GM21619 (cell line): ENCODE results near the gene APLNR.

Source experiments
- ATAC-seq: cut with Tn5 transposase; IDR thresholded peaks from one replicate; pipeline ENCODE4 v1.9.1; 2021; ENCODE audit not compliant: unreplicated experiment

Gene APLNR

GRCh38 chr11:57251491-57252104 lies 14.5 kb upstream of the APLNR start:
- no peak for ATAC-seq

- ATAC-seq = no peak
Observed at GRCh38 chr11:57251037-57251436, 14.0 kb upstream of the APLNR start.

- ATAC-seq = peak; percentile 61
Observed at GRCh38 chr11:57249384-57250319, 12.6 kb upstream of the APLNR start.

- peak; percentile 72 for ATAC-seq
Observed at GRCh38 chr11:57248780-57249383, 11.8 kb upstream of the APLNR start.

- no peak for ATAC-seq
Observed at GRCh38 chr11:57244911-57245310, 7.9 kb upstream of the APLNR start.

GRCh38 chr11:57241353-57241972 lies 4.4 kb upstream of the APLNR start:
- no peak for ATAC-seq

GRCh38 chr11:57240757-57241156 lies 3.7 kb upstream of the APLNR start:
- ATAC-seq = no peak

GRCh38 chr11:57240007-57240406 lies 3.0 kb upstream of the APLNR start:
- ATAC-seq = no peak

GRCh38 chr11:57239348-57239747 lies 2.3 kb upstream of the APLNR start:
- no peak for ATAC-seq

- ATAC-seq = no peak
Observed at GRCh38 chr11:57235761-57236703, 1.0 kb downstream of the APLNR start.

- no peak for ATAC-seq
Observed at GRCh38 chr11:57233702-57234101, 3.3 kb downstream of the APLNR start.

- ATAC-seq = no peak
Observed at GRCh38 chr11:57231539-57232253, 5.4 kb downstream of the APLNR start.

- ATAC-seq = no peak
Observed at GRCh38 chr11:57230791-57231538, 6.1 kb downstream of the APLNR start.

- ATAC-seq = no peak
Observed at GRCh38 chr11:57230316-57230715, 6.7 kb downstream of the APLNR start.

- ATAC-seq = no peak
Observed at GRCh38 chr11:57228600-57228999, 8.4 kb downstream of the APLNR start.

GRCh38 chr11:57224537-57224936 lies 12.5 kb downstream of the APLNR start:
- ATAC-seq = no peak

GRCh38 chr11:57224128-57224527 lies 12.9 kb downstream of the APLNR start:
- no peak for ATAC-seq

GRCh38 chr11:57223601-57224000 lies 13.4 kb downstream of the APLNR start:
- no peak for ATAC-seq

GRCh38 chr11:57222239-57222638 lies 14.8 kb downstream of the APLNR start:
- ATAC-seq = no peak
